GM12892 (cell line): Measurements from ENCODE around the gene SPG11.

ENCODE experiments used
- POLR2A ChIP-seq: IDR thresholded peaks from 2 replicates; pipeline ENCODE4 v1.6.1; 2011; ENCODE audit warnings: low read depth, low read length, control low read depth
- POLR2AphosphoS5 ChIP-seq: IDR thresholded peaks from 2 replicates; pipeline ENCODE4 v1.6.1; 2011; ENCODE audit warnings: low read depth, low read length, control low read depth

DNA sequence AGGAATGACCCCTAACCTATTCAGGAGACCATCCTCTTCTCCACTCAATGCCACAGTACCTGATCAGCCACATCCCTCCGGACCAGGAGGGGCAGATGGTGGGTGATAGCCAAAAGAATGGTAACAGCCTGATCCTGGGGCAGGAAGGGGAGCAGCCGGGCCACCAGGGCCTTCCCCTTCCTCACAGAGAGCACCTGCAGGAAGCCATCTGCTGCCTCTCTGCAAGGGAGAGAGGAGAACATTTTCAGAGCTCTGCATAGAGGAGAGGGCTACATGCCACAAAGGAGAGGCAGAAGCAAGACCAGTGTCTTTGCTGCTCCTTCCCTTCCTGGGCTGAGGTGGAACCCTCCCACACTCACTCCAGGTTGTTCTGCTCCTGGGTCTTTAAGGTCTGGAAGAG lies 5.5 kb upstream of the SPG11 start:
- TF ChIP-seq POLR2AphosphoS5 (no peak), POLR2A (no peak)
